GM19240 (cell line): Measurements from ENCODE around the gene ACP7.
A peak's percentile ranks its signal among the peaks of the same experiment; 100 is the strongest.
"Not testable (repeated sequence)": the region's sequence is repeated elsewhere in the genome, so short reads cannot be mapped to it uniquely, and the experiment has no call there.

Source experiments
- DNase-seq: peaks from one replicate; pipeline ENCODE4 v3.0.0; 2011; ENCODE audit warnings: low spot score; ENCODE audit not compliant: insufficient read length

The ACP7 gene

GRCh38 chr19:39106194-39106593 lies 22.0 kb downstream of the ACP7 start:
- DNase-seq = no peak

GRCh38 chr19:39109641-39110040 lies 25.5 kb downstream of the ACP7 start:
- DNase-seq = no peak

DNA sequence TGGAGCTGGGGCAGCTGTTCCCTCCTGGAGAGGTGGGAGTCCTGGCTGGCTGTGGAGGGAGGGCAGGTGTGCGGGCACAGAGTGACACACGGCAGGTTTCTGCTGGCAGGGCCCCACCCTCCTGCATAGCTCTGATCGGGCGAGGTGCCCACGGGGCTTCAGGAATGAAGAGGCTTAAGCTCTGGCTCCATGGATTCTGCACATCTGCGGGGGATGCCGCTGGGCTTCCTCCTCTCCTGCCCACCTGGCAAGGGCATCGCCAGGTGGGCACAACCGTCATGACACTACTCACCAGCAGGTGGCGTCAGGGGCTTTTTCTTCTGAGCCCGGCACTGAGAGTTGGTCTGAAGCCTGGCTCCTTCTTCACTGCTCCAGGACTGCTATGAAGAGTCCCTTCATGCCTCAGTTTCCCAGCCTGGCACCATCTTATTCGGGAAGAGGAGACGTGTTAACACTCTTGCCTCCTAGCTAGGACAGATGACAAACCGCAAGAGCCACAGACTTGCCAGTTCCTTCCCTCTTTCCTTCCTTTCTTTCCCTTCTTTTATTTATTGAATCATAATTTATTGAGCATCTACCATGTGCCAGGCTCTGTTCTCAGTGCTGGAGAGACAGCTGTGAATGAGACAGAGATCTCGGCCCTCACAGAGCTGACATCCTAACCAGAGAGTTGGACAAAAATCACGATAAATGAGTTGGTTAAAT lies 26.2 kb downstream of the ACP7 start:
- peak; percentile 61 for DNase-seq

DNA sequence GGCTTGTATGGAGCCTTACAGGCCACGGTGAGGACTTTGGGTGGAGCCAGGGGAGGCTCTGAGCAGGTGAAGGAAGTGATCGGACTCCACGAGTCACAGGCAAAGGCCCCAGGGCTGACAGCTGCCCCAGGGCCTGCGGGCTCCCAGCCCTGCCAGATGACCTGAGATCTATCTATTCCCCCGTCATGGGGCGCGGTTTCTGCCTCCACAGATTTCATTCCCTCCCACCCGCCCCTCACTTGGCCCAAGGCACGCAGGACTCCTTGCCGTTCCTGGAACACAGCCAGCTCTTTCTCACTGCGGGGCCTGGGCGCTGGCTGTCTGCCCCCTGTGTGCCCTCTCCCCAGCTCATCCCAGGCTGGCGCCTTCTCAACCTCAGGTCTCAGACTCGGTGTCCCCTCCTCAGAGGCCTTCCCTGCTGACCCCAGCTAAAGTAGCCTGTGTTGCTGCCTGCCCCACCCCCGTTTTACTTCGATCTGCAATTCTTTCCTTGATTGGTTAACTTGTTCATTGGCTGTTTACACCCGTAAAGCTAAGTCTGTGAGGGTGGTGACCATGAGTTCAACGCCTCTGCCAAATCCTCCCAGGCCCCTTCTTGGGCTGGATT lies 27.5 kb downstream of the ACP7 start:
- DNase-seq = no peak

DNA sequence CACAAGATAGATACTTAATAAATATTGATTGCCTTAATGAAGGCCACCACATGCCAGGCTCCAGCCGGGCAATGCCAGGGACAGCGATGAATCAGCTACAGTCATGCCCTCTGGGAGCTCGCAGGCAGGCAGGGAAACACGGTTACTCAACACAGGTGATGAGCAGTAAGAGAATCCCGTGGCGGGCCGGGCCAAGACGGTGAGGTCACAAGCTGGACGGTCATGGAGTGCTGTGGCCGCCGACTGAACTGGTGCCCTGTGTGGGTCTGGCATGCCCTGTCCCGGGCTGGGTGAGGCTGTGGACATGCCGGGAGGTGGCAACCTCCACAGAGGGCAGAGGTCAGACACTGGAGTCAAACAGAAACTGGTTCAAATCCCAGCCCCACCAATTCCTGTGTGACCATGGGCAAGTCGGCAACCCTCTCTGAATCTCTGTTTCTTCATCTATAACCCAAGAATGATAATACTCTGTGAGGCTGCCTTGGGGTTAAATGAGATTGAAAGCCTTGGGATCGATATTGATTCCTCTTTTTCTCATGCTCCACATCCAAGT lies 28.2 kb downstream of the ACP7 start:
- DNase-seq = no peak

DNA sequence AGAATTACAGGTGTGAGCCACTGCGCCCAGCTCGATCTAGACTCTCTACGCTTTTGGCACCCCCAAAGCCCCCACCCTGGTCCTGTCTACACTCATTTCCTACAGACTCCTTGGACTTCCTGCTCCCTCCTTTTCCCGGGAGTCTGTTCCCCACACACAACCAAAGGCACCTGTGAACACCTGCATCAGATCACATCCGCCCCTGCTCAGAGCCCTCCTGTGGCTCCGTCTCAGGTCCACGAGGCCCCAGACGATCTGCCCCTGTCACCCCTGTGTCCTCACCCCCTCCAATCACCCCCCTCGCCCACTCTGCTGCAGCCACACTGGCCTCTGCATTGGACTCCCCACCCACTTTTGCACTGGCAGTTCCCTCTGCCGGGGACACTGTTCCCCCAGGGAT lies 29.0 kb downstream of the ACP7 start:
- no peak for DNase-seq

GRCh38 chr19:39115105-39115847 lies 31.1 kb downstream of the ACP7 start:
- DNase-seq = no peak

DNA sequence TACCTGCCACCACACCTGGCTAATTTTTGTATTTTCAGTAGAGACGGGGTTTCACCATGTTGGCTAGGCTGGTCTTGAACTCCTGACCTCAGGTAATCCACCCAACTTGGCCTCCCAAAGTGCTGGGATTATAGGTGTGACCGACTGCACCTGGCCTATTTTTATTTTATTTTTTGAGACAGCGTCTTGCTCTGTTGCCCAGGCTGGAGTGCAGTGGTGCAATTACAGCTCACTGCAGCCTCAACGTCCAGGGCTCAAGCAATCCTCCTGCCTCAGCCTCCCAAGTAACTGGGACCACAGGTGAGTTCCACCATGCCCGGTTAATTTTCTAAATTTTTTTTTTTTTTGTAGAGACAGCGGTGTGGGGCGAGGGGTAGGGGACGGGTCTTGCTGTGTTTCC lies 32.9 kb downstream of the ACP7 start:
- not testable (repeated sequence) for DNase-seq

DNA sequence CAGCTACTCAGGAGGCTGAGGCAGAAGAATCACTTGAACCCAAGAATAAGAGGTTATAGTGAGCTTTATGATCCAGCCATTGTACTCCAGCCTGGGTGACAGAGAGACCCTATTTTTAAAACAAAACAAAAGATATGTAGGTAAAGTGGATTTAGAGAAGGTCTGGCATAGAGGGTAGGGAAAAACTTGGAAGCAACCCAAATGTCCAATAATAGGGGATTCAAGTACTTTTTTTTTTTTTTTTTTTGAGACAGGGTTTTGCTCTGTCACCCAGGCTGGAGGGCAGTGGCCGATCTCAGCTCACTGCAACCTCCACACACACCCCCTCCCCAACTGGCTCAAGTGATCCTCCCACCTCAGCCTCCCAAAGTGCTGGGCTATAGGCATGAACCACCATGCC lies 35.7 kb downstream of the ACP7 start:
- DNase-seq = no peak

DNA sequence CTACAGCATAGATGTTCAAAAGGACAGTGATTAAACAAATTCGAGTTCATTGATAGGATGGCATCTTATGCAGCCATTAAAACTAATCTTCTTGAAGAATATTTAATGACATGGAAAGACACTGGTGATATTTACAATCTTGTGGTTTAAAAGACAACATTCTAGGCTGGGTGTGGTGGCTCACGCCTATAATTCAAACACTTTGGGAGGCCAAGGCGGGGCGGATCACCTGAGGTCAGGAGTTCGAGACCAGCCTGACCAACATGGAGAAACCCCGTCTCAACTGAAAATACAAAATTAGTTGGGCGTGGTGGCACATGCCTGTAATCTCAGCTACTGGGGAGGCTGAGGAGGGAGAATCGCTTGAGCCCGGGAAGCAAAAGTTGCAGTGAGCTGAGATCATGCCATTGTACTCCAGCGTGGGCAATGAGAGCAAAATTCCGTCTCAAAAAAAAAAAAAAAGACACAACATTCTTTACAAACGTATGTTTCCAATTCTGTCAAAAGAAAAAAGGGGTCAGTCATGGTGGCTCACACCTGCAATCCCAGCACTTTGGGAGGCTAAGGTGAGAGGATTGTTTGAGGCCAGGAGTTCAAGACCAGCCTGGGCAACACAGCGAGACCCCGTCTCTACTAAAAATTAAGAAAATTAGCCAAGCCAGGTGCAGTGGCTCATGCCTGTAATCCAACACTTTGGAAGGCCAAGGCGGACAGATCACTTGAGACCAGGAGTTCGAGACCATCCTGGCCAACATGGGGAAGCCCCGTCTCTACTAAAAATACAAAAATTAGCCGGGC lies 39.0 kb downstream of the ACP7 start:
- DNase-seq = no peak

DNA sequence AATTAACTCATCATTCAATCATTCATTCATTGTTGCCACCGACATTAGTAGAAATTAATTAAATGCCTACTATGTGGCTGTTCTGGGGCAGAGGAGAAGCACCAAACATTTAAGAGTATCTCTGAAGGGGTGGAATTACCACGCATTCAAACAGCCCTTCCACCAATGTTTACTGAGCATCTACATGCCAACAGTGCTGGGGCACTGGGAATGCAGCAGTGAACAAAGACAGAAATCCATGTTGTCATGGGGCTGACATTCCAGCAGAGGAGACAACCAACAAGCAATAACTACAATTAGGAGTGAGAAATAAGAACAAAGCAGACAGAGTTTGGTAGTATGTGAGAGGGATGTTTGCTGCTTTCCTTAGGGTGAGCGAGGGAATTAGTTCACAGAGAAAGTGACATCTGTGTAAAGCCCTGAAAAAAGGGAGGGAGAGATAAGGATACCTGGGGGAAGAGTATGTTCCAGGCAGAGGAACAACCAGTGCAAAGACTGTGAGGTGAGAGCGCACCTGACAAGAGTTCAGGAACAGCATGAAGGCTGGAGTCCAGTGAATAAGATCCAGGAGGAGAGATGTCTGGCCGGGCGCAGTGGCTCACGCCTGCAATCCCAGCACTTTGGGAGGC lies 40.1 kb downstream of the ACP7 start:
- DNase-seq = no peak

GRCh38 chr19:39125199-39125553 lies 41.0 kb downstream of the ACP7 start:
- no peak for DNase-seq

GRCh38 chr19:39125554-39126311 lies 41.6 kb downstream of the ACP7 start, which contains the start of gene PAK4:
TSS of gene PAK4 (plus strand) at chr19:39125786. CDS start at chr19:39169554, 43,768 bp downstream.
- DNase-seq = peak; percentile 100

- no peak for DNase-seq
Observed at GRCh38 chr19:39126312-39127187, 42.4 kb downstream of the ACP7 start.

GRCh38 chr19:39127812-39128515 lies 43.8 kb downstream of the ACP7 start:
- DNase-seq = no peak

DNA sequence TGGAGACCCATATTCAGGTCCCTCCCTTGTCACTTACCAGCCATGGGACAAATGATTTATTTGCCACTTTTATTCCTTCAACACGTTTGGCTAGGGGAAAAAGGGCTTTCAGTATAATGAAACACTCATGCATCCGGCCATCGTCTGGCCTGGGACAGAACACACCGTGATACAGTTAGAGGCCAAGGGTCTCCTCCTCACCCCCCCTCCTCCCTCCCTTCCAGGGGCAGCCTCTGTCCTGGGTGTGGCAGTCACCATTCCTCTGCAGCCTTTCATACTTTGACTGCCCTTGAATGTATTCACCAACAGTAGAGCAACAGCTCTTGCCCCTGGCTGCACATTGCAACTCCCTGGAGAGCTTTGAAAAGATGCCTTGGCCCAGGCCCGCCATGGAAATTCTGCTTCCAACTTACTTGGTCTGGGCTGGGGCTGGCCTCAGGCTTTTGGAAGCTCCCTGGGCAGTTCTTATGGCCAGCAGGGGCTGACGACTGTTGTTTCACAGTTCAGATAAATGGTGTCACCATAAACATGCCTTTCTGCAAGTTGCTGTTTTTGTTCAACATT lies 44.4 kb downstream of the ACP7 start:
- DNase-seq = no peak

GRCh38 chr19:39129116-39129515 lies 44.9 kb downstream of the ACP7 start:
- DNase-seq = no peak
